Measurements from ENCODE around the gene MARK4.
"Not testable (repeated sequence)": the region's sequence is repeated elsewhere in the genome, so short reads cannot be mapped to it uniquely, and the experiment has no call there.

DNA sequence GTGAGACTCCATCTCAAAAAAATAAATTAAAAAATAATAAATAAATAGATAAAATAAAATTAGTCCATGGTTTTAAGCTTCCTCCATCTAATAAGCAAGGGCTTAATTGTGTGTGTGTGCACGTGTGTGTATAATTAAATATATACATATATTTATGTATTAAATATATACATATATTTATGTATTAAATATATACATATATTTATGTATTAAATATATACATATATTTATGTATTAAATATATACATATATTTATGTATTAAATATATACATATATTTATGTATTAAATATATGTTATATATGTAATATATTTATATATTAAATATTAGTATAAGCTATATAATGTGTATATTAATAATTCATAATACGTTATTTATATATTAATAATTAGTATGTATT lies 22.0 kb upstream of the MARK4 start:
- TF ChIP-seq, protein P1, sequence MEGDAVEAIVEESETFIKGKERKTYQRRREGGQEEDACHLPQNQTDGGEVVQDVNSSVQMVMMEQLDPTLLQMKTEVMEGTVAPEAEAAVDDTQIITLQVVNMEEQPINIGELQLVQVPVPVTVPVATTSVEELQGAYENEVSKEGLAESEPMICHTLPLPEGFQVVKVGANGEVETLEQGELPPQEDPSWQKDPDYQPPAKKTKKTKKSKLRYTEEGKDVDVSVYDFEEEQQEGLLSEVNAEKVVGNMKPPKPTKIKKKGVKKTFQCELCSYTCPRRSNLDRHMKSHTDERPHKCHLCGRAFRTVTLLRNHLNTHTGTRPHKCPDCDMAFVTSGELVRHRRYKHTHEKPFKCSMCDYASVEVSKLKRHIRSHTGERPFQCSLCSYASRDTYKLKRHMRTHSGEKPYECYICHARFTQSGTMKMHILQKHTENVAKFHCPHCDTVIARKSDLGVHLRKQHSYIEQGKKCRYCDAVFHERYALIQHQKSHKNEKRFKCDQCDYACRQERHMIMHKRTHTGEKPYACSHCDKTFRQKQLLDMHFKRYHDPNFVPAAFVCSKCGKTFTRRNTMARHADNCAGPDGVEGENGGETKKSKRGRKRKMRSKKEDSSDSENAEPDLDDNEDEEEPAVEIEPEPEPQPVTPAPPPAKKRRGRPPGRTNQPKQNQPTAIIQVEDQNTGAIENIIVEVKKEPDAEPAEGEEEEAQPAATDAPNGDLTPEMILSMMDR (IDR thresholded peaks at IDR 0.05), result not testable (repeated sequence)
- not testable (repeated sequence) for TF ChIP-seq POLR2A (IDR thresholded peaks at IDR 0.05)

All from adrenal gland (tissue), 5 donors.